GM10266 (cell line): ENCODE results near the gene NRF1.

Experiments used
- DNase-seq: peaks from one replicate; pipeline ENCODE4 v3.0.0; 2012; ENCODE audit errors: extremely low spot score
- TF ChIP-seq, protein P1 (sequence below): IDR thresholded peaks from 2 replicates; pipeline ENCODE4 v1.5.1; 2012; ENCODE audit warnings: mild to moderate bottlenecking, low read depth; ENCODE audit not compliant: control insufficient read depth, insufficient read depth; ENCODE audit errors: missing control alignments

NRF1 gene

GRCh38 chr7:129796186-129796775 lies 184.8 kb downstream of the NRF1 start:
- TF ChIP-seq, protein P1, sequence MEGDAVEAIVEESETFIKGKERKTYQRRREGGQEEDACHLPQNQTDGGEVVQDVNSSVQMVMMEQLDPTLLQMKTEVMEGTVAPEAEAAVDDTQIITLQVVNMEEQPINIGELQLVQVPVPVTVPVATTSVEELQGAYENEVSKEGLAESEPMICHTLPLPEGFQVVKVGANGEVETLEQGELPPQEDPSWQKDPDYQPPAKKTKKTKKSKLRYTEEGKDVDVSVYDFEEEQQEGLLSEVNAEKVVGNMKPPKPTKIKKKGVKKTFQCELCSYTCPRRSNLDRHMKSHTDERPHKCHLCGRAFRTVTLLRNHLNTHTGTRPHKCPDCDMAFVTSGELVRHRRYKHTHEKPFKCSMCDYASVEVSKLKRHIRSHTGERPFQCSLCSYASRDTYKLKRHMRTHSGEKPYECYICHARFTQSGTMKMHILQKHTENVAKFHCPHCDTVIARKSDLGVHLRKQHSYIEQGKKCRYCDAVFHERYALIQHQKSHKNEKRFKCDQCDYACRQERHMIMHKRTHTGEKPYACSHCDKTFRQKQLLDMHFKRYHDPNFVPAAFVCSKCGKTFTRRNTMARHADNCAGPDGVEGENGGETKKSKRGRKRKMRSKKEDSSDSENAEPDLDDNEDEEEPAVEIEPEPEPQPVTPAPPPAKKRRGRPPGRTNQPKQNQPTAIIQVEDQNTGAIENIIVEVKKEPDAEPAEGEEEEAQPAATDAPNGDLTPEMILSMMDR: no peak
- no peak for DNase-seq

GRCh38 chr7:129797214-129797789 lies 185.8 kb downstream of the NRF1 start:
- TF ChIP-seq, protein P1: no peak
- no peak for DNase-seq

DNA sequence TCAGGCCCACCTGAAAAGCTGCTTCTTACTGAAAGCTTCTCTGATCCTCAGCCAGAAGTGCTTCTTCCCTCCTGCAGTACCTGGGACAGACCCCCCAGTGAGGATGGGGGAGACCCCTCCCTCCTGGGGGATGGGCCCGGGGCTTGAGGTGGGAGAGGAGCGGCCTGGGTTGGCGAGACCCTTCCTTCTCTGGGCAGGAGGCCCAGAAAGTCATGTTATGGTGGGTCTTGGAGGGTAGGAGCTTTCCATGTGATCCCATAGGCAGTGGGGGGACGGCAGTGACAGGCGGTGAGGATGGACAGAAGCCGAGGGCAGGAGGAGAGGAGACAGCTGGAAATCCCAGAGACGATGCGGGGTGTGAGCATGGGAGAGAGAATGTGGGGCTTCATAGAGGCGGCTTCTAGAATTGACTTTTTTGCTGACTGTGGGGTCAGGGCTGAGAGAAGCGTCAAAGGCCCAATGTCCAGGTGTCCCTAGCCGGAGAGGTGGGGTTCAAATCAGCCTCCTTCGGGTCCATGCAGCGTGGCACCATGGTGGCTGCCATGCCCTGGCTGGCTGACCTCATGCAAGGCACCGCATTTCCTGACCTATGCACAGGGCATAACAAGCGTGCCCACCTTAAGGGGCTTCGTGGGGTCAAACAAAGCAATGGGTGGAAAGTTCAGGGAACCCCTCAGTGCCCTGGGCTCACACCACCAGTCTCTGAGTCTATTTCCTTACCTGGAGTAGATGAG lies 187.3 kb downstream of the NRF1 start:
- TF ChIP-seq, protein P1: no peak
- DNase-seq: no peak

- TF ChIP-seq, protein P1: no peak
- DNase-seq: no peak
Measured at GRCh38 chr7:129799350-129799955, 187.9 kb downstream of the NRF1 start.

GRCh38 chr7:129800901-129801300 lies 189.4 kb downstream of the NRF1 start:
- no peak for DNase-seq
- TF ChIP-seq, protein P1: no peak

- TF ChIP-seq, protein P1: no peak
- peak; percentile 2 for DNase-seq
Measured at GRCh38 chr7:129801882-129802281, 190.4 kb downstream of the NRF1 start.
